Body of pancreas (tissue), 4 donors: Measurements from ENCODE around the gene CDKN2AIP. TPM values are rescaled to one million over a fixed set of nuclear protein-coding genes. Genes with fewer than 3 reads are reported as not detected.

Source experiments
- ATAC-seq: fragments of 150-250 bp; one replicate; pipeline ENCODE4 v1.9.1; 2016
- DNase-seq, 4 donors: peaks; one replicate each; pipeline ENCODE4 v3.0.0-alpha.2; 2019
- H3K27ac ChIP-seq, 4 donors: fragments of 200-600 bp; sonication (generic); 1 replicate in 3 of 4; 2 replicates in 1 of 4; pipeline versions ENCODE4 v1.5.1 to v1.6.1; 2016 to 2019; ENCODE audit warnings: mild to moderate bottlenecking in 1 of 4, mixed read lengths in 1 of 4, moderate library complexity in 1 of 4
- H3K27me3 ChIP-seq, 2 donors: fragments of 200-600 bp; sonication (generic); one replicate each; pipeline ENCODE4 v1.6.0; 2016; ENCODE audit warnings: mild to moderate bottlenecking in 1 of 2
- H3K36me3 ChIP-seq, 2 donors: fragments of 200-600 bp; sonication (generic); replicated peaks in 1 of 2; 2 replicates each; pipeline ENCODE4 v1.5.1; 2016; ENCODE audit warnings: low read depth in 2 of 2; ENCODE audit not compliant: insufficient read depth in 1 of 2
- H3K4me1 ChIP-seq: fragments of 200-600 bp; sonication (generic); one replicate; pipeline ENCODE4 v1.6.0; 2016
- H3K4me3 ChIP-seq, 2 donors: fragments of 200-600 bp; sonication (generic); 1 replicate in 1 of 2; 2 replicates in 1 of 2; pipeline ENCODE4 v1.5.1; 2016 to 2019
- H3K9me3 ChIP-seq, 3 donors: fragments of 200-600 bp; sonication (generic); 1 replicate in 2 of 3; 2 replicates in 1 of 3; pipeline ENCODE4 v1.5.1; 2016
- CTCF ChIP-seq, 7 experiments: fragments of 450-650 bp in 4 of 7; fragments of 200-600 bp in 3 of 7; sonication (generic) in 3 of 7; IDR thresholded peaks; one replicate each; pipeline ENCODE4 v1.5.1; 2016 to 2019; ENCODE audit warnings: antibody characterized with exemption in 7 of 7
- POLR2A ChIP-seq, 3 donors: fragments of 450-650 bp; IDR thresholded peaks; one replicate each; pipeline ENCODE4 v1.6.1; 2016; ENCODE audit warnings: antibody characterized with exemption in 3 of 3, mild to moderate bottlenecking in 2 of 3
- WGBS, 2 donors: methylation state at CpG; one replicate each; pipeline ENCODE4 v1.1.5; 2017; 5-methylcytosine and 5-hydroxymethylcytosine counted together
- intact Hi-C: fragments of 100-400 bp; cut with DNase I; formaldehyde crosslinking; loops from one replicate; pipeline ENCODE4 v1.15.1; 2023
- total RNA-seq, 2 donors: library from RNA; depleted of rRNA; stranded (reverse); fragments of >200 nt; gene quantifications; one replicate each; pipeline ENCODE4 v1.1.0, GENCODE V29; 2016

Gene CDKN2AIP
- total RNA-seq, 2 donors from 2014 or later = 10.9 to 20.4 TPM

GRCh38 chr4:183441276-183441675, 3.2 kb upstream of the CDKN2AIP start:
- DNase-seq (no peak), ATAC-seq (no peak)
- Histone ChIP-seq H3K27me3 (no peaks in the 10 kb centered on the region), H3K36me3 (peaks cover 0 to 2% of the 10 kb centered on the region in 2 donors), H3K4me3 (no peak overlapping the region), H3K9me3 (no peaks in the 10 kb centered on the region), H3K4me1 (peaks cover 35% of the 10 kb centered on the region), H3K27ac (peak overlapping the region in 2 of 4 donors; percentile 26 to 27)
- 39 to 47% methylated on average over 1 of the region's 1 CpG for WGBS, 2 donors
- intact Hi-C loops = no loop called here
- TF ChIP-seq CTCF (IDR thresholded peaks at IDR 0.05) = no peak
- TF ChIP-seq POLR2A (IDR thresholded peaks at IDR 0.05) = no peak

GRCh38 chr4:183443655-183444213, 702 bp upstream of the CDKN2AIP start:
- peaks cover 47% of the 10 kb centered on the region for H3K4me1 ChIP-seq
- DNase-seq = no peak

GRCh38 chr4:183445097-183445428, 627 bp downstream of the CDKN2AIP start:
- peak overlapping the region; percentile 96 to 99 (median 98) for H3K27ac ChIP-seq
- H3K36me3 ChIP-seq = peaks cover 8 to 9% of the 10 kb centered on the region in 2 donors
- intact Hi-C loops = no loop called here
- H3K9me3 ChIP-seq = no peaks in the 10 kb centered on the region
- ATAC-seq = peak; percentile 2
- peak in 3 of 4 donors; percentile 35 to 47 (median 42) for DNase-seq
- TF ChIP-seq CTCF (IDR thresholded peaks at IDR 0.05) (no peak), POLR2A (IDR thresholded peaks at IDR 0.05) (no peak)
- peaks cover 50% of the 10 kb centered on the region for H3K4me1 ChIP-seq
- peak overlapping the region; percentile 49 to 90 for H3K4me3 ChIP-seq
- H3K27me3 ChIP-seq = no peaks in the 10 kb centered on the region
- WGBS, 2 donors = 0% methylated on average over 4 to 26 of the region's 26 CpGs

More at GRCh38 chr4:183443655-183444213, 702 bp upstream of the CDKN2AIP start:
- TF ChIP-seq POLR2A (IDR thresholded peaks at IDR 0.05) (no peak), CTCF (IDR thresholded peaks at IDR 0.05) (peak in 2 of 7 experiments; percentile 26 to 32)
- H3K27me3 ChIP-seq = no peaks in the 10 kb centered on the region
- peak overlapping the region; percentile 96 to 99 (median 98) for H3K27ac ChIP-seq
- H3K9me3 ChIP-seq = no peaks in the 10 kb centered on the region
- peak; percentile 36 for ATAC-seq
- peaks cover 8 to 9% of the 10 kb centered on the region in 2 donors for H3K36me3 ChIP-seq
- WGBS, 2 donors = 0 to 3% methylated on average over 7 to 30 of the region's 30 CpGs
- intact Hi-C loops = no loop called here
- peak overlapping the region; percentile 49 to 90 for H3K4me3 ChIP-seq

GRCh38 chr4:183447646-183448045, 3.2 kb downstream of the CDKN2AIP start:
- DNase-seq (no peak), ATAC-seq (no peak)
- no peak overlapping the region for H3K27ac ChIP-seq
- TF ChIP-seq CTCF (IDR thresholded peaks at IDR 0.05) (no peak), POLR2A (IDR thresholded peaks at IDR 0.05) (no peak)
- intact Hi-C loops = no loop called here
- H3K9me3 ChIP-seq = no peaks in the 10 kb centered on the region
- 82 to 90% methylated on average over 5 of the region's 5 CpGs for WGBS, 2 donors
- no peaks in the 10 kb centered on the region for H3K27me3 ChIP-seq
- H3K36me3 ChIP-seq = peaks cover 9 to 10% of the 10 kb centered on the region in 2 donors
- peaks cover 50% of the 10 kb centered on the region for H3K4me1 ChIP-seq
- H3K4me3 ChIP-seq = no peak overlapping the region

- ATAC-seq = no peak
- WGBS, 2 donors = 49 to 54% methylated on average over 3 of the region's 3 CpGs
Observed at GRCh38 chr4:183448436-183448835, 4.0 kb downstream of the CDKN2AIP start.

More at GRCh38 chr4:183448436-183448835, 4.0 kb downstream of the CDKN2AIP start:
- intact Hi-C loops = no loop called here
- TF ChIP-seq POLR2A (IDR thresholded peaks at IDR 0.05) = no peak
- TF ChIP-seq CTCF (IDR thresholded peaks at IDR 0.05) = no peak
- peaks cover 45% of the 10 kb centered on the region for H3K4me1 ChIP-seq
- H3K27ac ChIP-seq = no peak overlapping the region
- no peaks in the 10 kb centered on the region for H3K27me3 ChIP-seq
- DNase-seq = no peak
- H3K9me3 ChIP-seq = no peaks in the 10 kb centered on the region
- H3K36me3 ChIP-seq = peaks cover 9 to 10% of the 10 kb centered on the region in 2 donors
- H3K4me3 ChIP-seq = no peak overlapping the region
